ENCODE data around the gene KRT77. TPM values are rescaled to one million over a fixed set of nuclear protein-coding genes. Genes with fewer than 3 reads are reported as not detected.

Gene KRT77
- total RNA-seq, 3 donors from 2014 or later = not detected

DNA sequence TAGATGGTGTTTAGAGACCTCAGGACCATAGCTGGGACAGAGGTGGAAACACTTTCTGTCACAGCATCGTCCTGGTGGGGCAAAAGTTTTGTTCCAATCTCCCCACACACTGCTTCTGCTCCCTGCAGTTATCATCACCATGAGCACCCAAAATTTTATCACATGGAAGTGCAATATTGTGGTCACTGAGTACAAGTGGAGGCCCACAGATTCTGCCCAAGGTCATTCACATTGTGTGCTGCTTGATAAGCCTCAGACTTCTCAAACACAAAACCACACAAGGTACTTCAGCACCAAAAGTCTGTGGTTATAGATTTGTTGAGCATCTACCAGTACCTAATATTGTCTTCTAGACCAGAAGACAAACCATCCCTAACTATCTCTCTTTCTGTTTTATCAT, 554 bp upstream of the KRT77 start:
- TF ChIP-seq, protein P1, sequence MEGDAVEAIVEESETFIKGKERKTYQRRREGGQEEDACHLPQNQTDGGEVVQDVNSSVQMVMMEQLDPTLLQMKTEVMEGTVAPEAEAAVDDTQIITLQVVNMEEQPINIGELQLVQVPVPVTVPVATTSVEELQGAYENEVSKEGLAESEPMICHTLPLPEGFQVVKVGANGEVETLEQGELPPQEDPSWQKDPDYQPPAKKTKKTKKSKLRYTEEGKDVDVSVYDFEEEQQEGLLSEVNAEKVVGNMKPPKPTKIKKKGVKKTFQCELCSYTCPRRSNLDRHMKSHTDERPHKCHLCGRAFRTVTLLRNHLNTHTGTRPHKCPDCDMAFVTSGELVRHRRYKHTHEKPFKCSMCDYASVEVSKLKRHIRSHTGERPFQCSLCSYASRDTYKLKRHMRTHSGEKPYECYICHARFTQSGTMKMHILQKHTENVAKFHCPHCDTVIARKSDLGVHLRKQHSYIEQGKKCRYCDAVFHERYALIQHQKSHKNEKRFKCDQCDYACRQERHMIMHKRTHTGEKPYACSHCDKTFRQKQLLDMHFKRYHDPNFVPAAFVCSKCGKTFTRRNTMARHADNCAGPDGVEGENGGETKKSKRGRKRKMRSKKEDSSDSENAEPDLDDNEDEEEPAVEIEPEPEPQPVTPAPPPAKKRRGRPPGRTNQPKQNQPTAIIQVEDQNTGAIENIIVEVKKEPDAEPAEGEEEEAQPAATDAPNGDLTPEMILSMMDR (IDR thresholded peaks at IDR 0.05) = no peak
- DNase-seq = no peak

DNA sequence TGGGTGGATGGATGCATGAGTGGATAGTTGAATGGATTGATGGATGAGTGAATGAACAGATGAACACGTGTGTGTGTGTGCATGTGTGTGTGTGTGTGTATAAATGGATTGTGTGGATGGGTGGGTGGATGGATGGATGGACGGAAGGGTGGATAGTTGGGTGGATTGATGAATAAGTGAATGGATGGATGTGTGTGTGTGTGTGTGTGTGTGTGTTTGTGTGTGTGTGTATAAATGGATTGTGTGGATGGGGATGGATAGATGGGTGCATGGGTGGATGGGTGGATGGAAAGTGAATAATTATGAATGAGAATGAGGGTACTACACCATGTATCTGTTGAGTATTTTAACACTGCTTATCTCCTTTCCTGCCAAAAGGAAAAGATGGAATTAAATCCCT, 986 bp downstream of the KRT77 start:
- DNase-seq (no peak), ATAC-seq (no peak)
- Histone ChIP-seq H3K9me3 (no peaks in the 10 kb centered on the region), H3K4me1 (ENCODE audit: low read depth) (no peaks in the 10 kb centered on the region), H3K4me3 (no peak overlapping the region), H3K36me3 (ENCODE audit: low read depth) (no peaks in the 10 kb centered on the region)
- TF ChIP-seq, protein P1 (IDR thresholded peaks at IDR 0.05) = no peak
- intact Hi-C loops (cut with DNase I, micrococcal nuclease) = no loop called here

More for the DNA sequence above, 554 bp upstream of the KRT77 start:
- Histone ChIP-seq H3K9me3 (no peaks in the 10 kb centered on the region), H3K36me3 (ENCODE audit: low read depth) (no peaks in the 10 kb centered on the region), H3K4me1 (ENCODE audit: low read depth) (no peaks in the 10 kb centered on the region), H3K4me3 (no peak overlapping the region)
- intact Hi-C loops (cut with DNase I, micrococcal nuclease) = no loop called here
- no peak for ATAC-seq

DNA sequence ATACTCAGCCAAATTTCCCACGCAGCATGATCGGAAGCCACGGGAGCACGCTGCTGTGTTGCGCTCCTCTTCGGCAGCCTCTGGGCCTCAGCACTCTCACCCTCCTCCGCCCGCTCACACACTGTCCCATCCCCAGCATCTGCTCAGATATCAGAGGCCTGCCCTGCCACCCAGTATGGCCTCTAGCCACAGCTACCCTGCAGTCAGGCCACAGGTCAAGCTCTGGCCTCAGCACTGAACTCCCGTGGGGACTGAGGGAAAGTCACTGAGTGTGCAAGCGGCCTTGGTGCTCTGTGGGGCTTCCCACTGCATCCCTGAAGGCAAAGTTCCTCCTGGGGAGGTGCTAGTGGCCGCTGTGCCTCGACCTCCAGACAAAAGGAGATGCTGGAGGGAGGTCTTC, 2.0 kb downstream of the KRT77 start:
- TF ChIP-seq, protein P1 (IDR thresholded peaks at IDR 0.05) = no peak
- intact Hi-C loops (cut with DNase I, micrococcal nuclease) = no loop called here
- no peak for DNase-seq

DNA sequence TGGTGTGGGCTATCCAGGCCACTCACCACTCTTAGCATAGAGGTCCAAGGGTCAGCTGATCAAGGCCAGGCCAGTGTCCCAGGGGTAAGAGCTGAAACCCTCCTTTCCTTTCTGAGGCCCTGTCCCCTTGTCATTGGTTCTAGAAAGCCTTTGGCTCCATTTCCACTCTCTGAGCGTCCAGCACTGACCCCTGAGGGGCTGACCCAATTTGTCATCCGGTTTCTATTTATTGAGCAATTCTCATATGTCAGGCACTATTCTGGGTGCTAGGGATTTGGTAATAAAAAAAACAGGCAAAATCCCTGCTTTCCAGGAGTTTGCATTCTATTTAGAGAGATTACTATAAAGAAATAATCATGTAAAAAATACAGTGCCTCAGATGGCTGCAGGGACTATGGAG, 3.4 kb downstream of the KRT77 start:
- Histone ChIP-seq H3K9me3 (no peaks in the 10 kb centered on the region), H3K4me1 (ENCODE audit: low read depth) (no peaks in the 10 kb centered on the region), H3K4me3 (no peak overlapping the region), H3K36me3 (ENCODE audit: low read depth) (no peaks in the 10 kb centered on the region)
- intact Hi-C loops (cut with DNase I, micrococcal nuclease) = no loop called here
- ATAC-seq (no peak), DNase-seq (no peak)
- TF ChIP-seq, protein P1 (IDR thresholded peaks at IDR 0.05) = no peak

More for the DNA sequence above, 2.0 kb downstream of the KRT77 start:
- ATAC-seq = no peak
- Histone ChIP-seq H3K4me3 (no peak overlapping the region), H3K36me3 (ENCODE audit: low read depth) (no peaks in the 10 kb centered on the region), H3K4me1 (ENCODE audit: low read depth) (no peaks in the 10 kb centered on the region), H3K9me3 (no peaks in the 10 kb centered on the region)

DNA sequence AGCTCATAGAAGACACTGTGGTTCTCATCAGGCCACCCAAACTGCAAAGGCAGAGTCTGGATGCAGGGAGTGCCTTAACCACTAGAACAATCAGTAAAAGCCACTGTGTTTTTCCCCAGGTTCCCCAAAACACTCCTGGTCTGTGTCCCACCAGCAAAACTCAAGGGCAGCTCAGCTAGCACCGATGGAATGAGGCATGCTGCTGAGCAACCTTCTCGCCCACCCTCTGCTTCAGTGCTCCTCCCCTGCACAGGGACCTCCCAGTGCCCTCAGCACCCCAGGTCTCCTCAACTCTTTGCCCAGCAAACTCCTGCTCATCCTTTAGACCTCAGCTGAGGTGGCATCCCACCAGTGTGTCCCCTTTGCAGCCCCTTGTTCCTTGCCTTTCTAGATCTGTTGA, 4.0 kb downstream of the KRT77 start:
- H3K4me3 ChIP-seq = no peak overlapping the region
- no peaks in the 10 kb centered on the region for H3K4me1 ChIP-seq (ENCODE audit: low read depth)
- DNase-seq (no peak), ATAC-seq (no peak)
- H3K9me3 ChIP-seq = no peaks in the 10 kb centered on the region
- intact Hi-C loops (cut with DNase I, micrococcal nuclease) = no loop called here
- TF ChIP-seq, protein P1 (IDR thresholded peaks at IDR 0.05) = no peak
- no peaks in the 10 kb centered on the region for H3K36me3 ChIP-seq (ENCODE audit: low read depth)

All from mucosa of descending colon (tissue), 3 donors.